HG03521 (cell line): ENCODE measurements around the gene ARHGEF11.
"Not testable (repeated sequence)": the region's sequence is repeated elsewhere in the genome, so short reads cannot be mapped to it uniquely, and the experiment has no call there.

Source experiments
- ATAC-seq: cut with Tn5 transposase; IDR thresholded peaks from one replicate; pipeline ENCODE4 v1.9.1; 2021; ENCODE audit warnings: mild to moderate bottlenecking, moderate library complexity; ENCODE audit not compliant: unreplicated experiment

ARHGEF11 gene

GRCh38 chr1:157045250-157046218, at the start of gene ARHGEF11:
ARHGEF11 (minus strand) TSS chr1:157045742; CDS start chr1:157044330, 1,412 bp downstream.
- peak; percentile 57 for ATAC-seq

- ATAC-seq = no peak
These were observed 49.5 kb upstream of the ARHGEF11 start for GRCh38 chr1:157095091-157095490.

- no peak for ATAC-seq
These were observed 47.3 kb upstream of the ARHGEF11 start for GRCh38 chr1:157092831-157093230.

- no peak for ATAC-seq
These were observed 46.2 kb upstream of the ARHGEF11 start for GRCh38 chr1:157091668-157092273.

- ATAC-seq = no peak
These were observed 45.6 kb upstream of the ARHGEF11 start for GRCh38 chr1:157091186-157091585.

- ATAC-seq = no peak
These were observed 45.2 kb upstream of the ARHGEF11 start for GRCh38 chr1:157090771-157091170.

GRCh38 chr1:157090196-157090647, 44.7 kb upstream of the ARHGEF11 start:
- ATAC-seq = no peak

- ATAC-seq = no peak
These were observed 44.2 kb upstream of the ARHGEF11 start for GRCh38 chr1:157089789-157090188.

GRCh38 chr1:157088607-157089006, 43.1 kb upstream of the ARHGEF11 start:
- ATAC-seq = no peak

GRCh38 chr1:157087030-157087429, 41.5 kb upstream of the ARHGEF11 start:
- ATAC-seq = no peak

GRCh38 chr1:157086299-157086698, 40.8 kb upstream of the ARHGEF11 start:
- no peak for ATAC-seq

- ATAC-seq = no peak
These were observed 39.9 kb upstream of the ARHGEF11 start for GRCh38 chr1:157085421-157085820.

GRCh38 chr1:157084720-157085119, 39.2 kb upstream of the ARHGEF11 start:
- no peak for ATAC-seq

- no peak for ATAC-seq
These were observed 36.2 kb upstream of the ARHGEF11 start for GRCh38 chr1:157081707-157082106.

GRCh38 chr1:157080714-157081113, 35.2 kb upstream of the ARHGEF11 start:
- ATAC-seq = no peak

GRCh38 chr1:157077394-157077793, 31.9 kb upstream of the ARHGEF11 start:
- no peak for ATAC-seq

- no peak for ATAC-seq
These were observed 28.6 kb upstream of the ARHGEF11 start for GRCh38 chr1:157073944-157074685.

GRCh38 chr1:157069601-157070000, 24.1 kb upstream of the ARHGEF11 start:
- no peak for ATAC-seq

GRCh38 chr1:157059241-157059640, 13.7 kb upstream of the ARHGEF11 start:
- ATAC-seq = not testable (repeated sequence)

- no peak for ATAC-seq
These were observed 10.7 kb upstream of the ARHGEF11 start for GRCh38 chr1:157056269-157056668.

GRCh38 chr1:157055729-157056128, 10.2 kb upstream of the ARHGEF11 start:
- not testable (repeated sequence) for ATAC-seq
